ENCODE results near the gene STAT5B. TPM values are rescaled to one million over a fixed set of nuclear protein-coding genes. Genes with fewer than 3 reads are reported as not detected.

STAT5B gene
- total and polyA plus RNA-seq, 9 of the 15 experiments (the other 6 are each of a cell fraction or from before 2014, with no cell fraction given): 20.8 to 176 (median 92.4) TPM

GRCh38 chr17:42193969-42194899, 82.0 kb downstream of the STAT5B start, which contains the start of gene GHDC (continued):
- TF ChIP-seq CREM (IDR thresholded peaks at IDR 0.05; ENCODE audit: low read depth): no peak; the same call in 1 of the 2 replicates
- no peak for TF ChIP-seq RBM39 (optimal IDR thresholded peaks at IDR 0.05; ENCODE audit: low read depth, low read length)
- TF ChIP-seq SMARCB1 (IDR thresholded peaks at IDR 0.05; ENCODE audit: insufficient read length, low read depth): no peak
- TF ChIP-seq ELF1 (tag; IDR thresholded peaks at IDR 0.05): peak; percentile 83
- TF ChIP-seq ZSCAN32 (CRISPR knock-in tag; IDR thresholded peaks at IDR 0.05): no peak
- peak; percentile 70 for TF ChIP-seq KDM5B (IDR thresholded peaks at IDR 0.05; ENCODE audit: insufficient replicate concordance, low read depth, low read length)
- TF ChIP-seq RBM17 (IDR thresholded peaks at IDR 0.05; ENCODE audit: borderline replicate concordance, low read depth, low read length): no peak
- no peak for TF ChIP-seq JUNB (CRISPR knock-in tag; conservative IDR thresholded peaks at IDR 0.05)
- TF ChIP-seq ZZZ3 (IDR thresholded peaks at IDR 0.05): no peak
- no peak for TF ChIP-seq SP2 (IDR thresholded peaks at IDR 0.05; ENCODE audit: extremely low read depth, low read depth, low read length, poor library complexity, severe bottlenecking)
- TF ChIP-seq ESRRA (IDR thresholded peaks at IDR 0.05; ENCODE audit: borderline replicate concordance, low read depth): no peak
- no peak for TF ChIP-seq CHD1 (IDR thresholded peaks at IDR 0.05; ENCODE audit: low read length)
- no peak for TF ChIP-seq SLC30A9 (CRISPR knock-in tag; IDR thresholded peaks at IDR 0.05)
- no peak for TF ChIP-seq PURB (CRISPR knock-in tag; IDR thresholded peaks at IDR 0.05; ENCODE audit: low read depth)
- TF ChIP-seq FOXO4 (CRISPR knock-in tag; IDR thresholded peaks at IDR 0.05): no peak
- TF ChIP-seq TSHZ1 (CRISPR knock-in tag; IDR thresholded peaks at IDR 0.05): no peak
- TF ChIP-seq MAFG (tag; conservative IDR thresholded peaks at IDR 0.05): no peak
- no peak for TF ChIP-seq IFI16 (CRISPR knock-in tag; IDR thresholded peaks at IDR 0.05)
- no peak for TF ChIP-seq DACH1 (IDR thresholded peaks at IDR 0.05; ENCODE audit: partially characterized antibody)
- TF ChIP-seq KLF16 (IDR thresholded peaks at IDR 0.05): no peak
- TF ChIP-seq ZNF436 (CRISPR knock-in tag; IDR thresholded peaks at IDR 0.05): no peak
- peak; percentile 91 for TF ChIP-seq BHLHE40 (IDR thresholded peaks at IDR 0.05; ENCODE audit: low read length)
- no peak for TF ChIP-seq GATAD2A (IDR thresholded peaks at IDR 0.05)
- TF ChIP-seq KLF1 (tag; IDR thresholded peaks at IDR 0.05): no peak
- no peak for TF ChIP-seq SIRT6 (IDR thresholded peaks at IDR 0.05; ENCODE audit: low read depth, low read length)
- no peak for TF ChIP-seq ZNF551 (CRISPR knock-in tag; IDR thresholded peaks at IDR 0.05)

Data from K562 (cell line).